GM11168 (cell line): ENCODE data around the gene CHPT1.
"Not testable (repeated sequence)": the region's sequence is repeated elsewhere in the genome, so short reads cannot be mapped to it uniquely, and the experiment has no call there.

Experiments
- in situ Hi-C: fragments of 300-500 bp; cut with MboI; formaldehyde crosslinking; loops from one replicate; pipeline ENCODE4 v1.12.0; 2022; ENCODE audit warnings: low sequenced_read_pairs; ENCODE audit not compliant: unreplicated experiment

CHPT1 gene

DNA sequence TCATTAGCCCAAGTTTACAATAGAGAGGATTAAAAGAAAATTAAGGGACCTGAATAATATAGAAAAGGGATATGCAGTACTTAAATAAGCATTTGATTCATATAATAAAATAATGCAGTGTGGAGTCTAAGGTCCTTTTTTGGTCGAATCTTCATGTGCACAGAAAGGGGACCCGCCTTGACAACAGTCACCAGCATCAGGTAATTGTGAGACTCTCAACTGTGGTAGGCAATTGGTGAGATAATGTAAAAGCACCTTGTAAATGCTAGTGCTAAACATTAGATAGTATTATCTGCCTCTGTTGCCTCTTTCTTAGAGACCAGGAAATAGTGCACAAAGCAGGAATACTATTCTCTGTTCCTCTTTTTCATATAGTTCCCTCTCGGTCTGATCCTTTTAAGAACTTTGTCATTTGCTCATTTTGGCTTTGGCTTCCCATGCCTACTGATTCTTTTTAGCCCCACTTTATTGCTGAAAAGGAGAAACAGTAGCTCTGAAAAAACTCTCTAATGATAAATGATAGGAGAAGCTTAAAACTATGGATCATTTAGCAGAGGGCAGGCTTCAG is 17.5 kb downstream of the CHPT1 start:
- in situ Hi-C loops = no loop called here

DNA sequence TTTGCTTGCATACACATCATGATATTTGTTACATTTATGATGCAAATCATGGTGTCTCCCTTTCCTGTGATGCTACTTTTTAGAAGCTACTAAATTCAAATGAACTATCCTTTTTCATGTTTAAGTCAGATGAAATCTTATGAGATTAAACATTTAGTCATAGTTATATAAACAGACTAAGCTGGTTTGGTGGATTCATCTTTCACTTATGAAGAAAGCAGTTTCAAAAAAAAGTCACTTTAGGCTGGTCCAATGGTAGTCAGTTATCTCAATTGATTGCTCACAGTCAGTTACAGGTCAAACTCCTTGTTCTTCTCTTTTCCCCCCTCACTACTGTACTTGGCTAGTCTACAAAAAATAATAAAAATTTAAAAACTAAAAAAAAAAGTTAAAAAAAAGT is 22.1 kb downstream of the CHPT1 start:
- in situ Hi-C loops = no loop called here

DNA sequence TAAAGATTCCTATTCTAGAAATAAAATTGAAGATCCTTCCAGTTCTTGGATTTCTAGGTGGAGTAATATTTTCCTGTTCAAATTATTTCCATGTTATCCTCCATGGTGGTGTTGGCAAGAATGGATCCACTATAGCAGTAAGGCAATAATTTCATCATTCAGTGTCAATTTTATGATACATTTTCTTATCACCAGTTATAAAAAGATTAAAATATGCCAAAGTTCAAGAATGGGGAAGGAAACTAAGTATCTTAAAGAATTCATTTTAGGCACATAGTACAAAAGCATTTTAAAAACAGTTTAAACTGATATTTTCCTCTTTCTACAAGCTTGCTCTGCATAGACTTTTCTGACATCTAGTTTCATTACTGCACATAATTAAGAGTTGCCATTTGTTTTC is 22.7 kb downstream of the CHPT1 start:
- in situ Hi-C loops = no loop called here

DNA sequence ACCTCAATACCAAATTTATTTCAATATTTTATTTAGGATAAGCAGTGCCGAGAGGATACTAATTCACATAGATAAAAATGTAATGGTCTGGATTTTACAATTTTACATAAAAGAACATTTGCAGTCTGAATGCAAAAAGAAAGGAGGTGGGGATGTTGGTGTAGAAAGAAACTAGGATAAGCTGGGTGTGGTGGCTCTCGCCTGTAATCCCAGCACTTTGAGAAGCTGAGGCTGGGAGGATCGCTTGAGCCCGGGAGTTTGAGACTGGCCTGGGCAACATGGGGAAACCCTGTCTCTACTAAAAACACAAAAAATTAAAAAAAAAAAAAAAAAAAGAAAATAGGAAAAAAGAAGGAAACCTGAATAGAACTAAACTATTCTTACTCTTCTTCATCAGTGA is 25.0 kb downstream of the CHPT1 start:
- in situ Hi-C loops = no loop called here

DNA sequence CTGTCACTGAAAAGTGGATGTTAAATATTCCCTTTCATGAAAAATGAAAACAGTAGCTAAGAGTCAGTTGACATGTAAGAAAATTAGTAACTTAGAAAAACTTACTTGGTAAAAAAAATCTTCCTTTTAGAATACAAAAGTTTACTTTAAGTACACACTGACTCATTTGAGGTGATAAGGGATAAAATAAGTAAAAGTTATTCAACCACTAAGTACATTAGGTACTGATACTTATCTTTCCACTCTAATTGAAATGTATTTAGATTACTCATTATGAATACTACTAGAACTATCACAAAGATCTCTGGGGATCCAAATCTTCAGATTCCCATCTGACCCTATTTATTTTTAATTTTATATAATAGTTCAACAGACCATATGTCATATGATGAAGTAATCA is 29.7 kb downstream of the CHPT1 start:
- in situ Hi-C loops = no loop called here

DNA sequence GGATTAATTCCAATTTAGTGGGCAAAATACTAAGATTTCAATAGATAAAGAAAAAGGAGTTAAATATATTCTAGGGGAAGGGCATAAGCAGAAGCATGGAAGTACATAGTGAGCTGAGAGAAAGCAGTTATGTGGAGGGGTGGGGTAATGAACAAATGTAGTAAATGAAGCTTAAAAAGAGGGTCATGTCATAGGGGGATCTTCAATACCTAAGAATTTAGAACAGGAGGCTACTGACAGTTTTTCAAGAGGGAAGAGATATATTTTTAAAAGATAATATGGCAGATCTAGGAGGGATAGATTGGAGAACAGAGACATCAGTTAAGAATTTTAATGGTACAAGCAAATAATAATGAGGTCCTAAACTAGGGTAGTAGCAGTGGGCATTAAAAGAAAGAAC is 32.4 kb downstream of the CHPT1 start:
- in situ Hi-C loops = no loop called here

DNA sequence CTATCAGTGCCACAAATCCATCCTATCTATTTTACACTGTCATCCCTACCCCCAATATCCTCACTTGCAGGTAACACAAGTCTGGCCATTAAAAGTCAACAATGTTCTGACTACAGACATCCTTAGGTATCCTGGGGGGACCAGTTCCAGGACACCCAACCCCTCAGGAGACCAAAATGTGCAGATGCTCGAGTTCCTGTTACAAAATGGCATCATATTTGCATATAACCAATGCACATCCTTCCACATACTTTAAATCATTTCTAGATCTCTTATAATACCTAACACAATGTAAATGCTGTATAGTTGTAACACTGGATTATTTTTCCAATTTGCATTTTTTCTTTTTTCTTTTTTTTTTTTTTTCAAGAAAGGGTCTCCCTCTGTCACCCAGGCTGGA is 34.9 kb downstream of the CHPT1 start:
- in situ Hi-C loops = no loop called here

DNA sequence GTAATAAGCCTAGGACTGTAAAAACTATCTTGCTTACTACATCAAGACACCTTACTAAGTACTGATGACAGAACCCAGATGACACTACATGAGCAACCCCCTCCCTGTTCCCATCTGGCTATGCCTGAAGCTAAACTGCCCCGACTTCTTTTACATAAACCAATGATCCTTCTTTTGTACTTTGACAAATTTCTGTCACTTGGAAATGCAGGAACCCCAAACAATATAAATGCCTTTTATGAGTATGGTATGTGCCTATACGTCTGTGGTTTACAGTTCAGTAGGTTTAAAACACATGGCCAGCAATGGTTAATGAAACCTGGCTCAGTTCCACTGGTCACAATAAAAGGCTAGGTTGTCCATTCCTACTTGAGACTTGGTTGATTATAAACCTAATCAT is 35.7 kb downstream of the CHPT1 start:
- in situ Hi-C loops = no loop called here

DNA sequence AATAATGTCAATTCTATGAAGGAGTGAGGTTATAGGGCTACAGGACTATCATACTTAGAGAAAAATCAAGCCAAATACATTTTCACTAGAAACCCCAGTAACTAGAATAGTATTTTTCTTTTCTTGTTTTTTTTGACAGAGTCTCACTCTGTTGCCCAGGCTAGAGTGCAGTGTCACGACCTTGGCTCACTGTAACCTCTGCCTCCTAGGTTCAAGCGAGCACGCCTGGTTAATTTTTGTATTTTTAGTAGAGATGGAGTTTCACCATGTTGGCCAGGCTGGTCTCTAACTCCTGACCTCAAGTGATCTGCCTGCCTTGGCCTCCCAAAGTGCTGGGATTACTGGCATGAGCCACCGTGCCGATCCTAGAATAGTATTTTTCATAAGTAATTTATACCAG is 37.0 kb downstream of the CHPT1 start:
- in situ Hi-C loops = not testable (repeated sequence)

DNA sequence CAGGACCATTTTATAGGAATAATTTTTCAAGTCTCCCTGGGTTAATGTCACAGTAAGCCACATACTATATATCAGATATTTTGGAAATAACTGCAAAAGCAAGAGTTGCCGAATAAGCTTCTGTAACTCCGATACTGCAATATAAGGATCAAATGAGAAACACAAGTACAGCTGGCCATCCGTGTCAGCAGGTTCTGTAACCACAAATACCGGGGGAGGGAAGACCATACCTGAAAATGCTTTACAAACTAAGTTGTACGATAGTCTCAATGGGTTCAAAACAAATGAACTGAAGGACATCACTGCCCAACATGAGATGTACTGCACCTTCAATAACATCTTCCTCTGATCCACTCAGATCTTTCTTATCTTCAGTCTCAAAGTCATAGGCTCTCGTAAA is 40.0 kb downstream of the CHPT1 start:
- in situ Hi-C loops = no loop called here

DNA sequence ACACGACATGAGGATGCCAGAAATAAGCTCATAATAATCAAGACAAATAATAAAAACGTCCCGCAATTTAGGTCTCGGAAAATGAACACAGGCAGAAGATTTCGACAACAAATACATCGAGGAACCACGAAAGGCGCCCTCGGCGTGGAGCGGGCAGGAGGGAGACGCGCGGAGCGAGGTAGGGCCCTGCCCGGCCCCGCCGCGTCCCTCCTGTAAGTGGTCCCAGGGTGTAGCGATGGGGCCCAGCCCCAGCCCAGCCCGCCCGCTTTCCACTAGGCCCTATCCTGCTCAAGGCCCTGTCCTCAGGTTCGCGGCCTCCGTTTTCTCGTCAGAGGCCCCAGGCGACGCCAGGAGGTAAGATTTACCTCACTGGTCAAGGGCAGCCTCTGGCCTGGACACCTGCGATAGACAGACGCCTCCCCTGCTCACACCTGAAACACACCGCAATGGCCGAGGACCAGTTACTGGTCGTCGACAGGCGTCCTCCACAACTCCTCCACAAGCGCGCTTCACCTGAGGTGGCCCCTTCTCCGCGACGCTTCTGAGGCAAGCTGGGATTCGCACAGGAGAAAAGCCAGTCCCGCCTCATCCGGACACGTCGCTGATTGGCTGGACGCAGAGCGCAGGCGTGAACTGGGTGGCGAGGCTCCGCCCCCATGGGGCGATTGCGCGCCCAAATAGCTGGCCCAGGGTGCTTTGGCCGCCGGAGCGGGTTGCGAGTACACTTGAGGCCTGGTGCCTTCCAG is 41.7 kb downstream of the CHPT1 start, which contains the start of gene SYCP3:
Gene SYCP3, minus strand, starts transcription at position 543 of the 746 bp plus-strand sequence. CDS start 1,527 bp downstream, outside the sequence.
- in situ Hi-C loops = no loop called here

DNA sequence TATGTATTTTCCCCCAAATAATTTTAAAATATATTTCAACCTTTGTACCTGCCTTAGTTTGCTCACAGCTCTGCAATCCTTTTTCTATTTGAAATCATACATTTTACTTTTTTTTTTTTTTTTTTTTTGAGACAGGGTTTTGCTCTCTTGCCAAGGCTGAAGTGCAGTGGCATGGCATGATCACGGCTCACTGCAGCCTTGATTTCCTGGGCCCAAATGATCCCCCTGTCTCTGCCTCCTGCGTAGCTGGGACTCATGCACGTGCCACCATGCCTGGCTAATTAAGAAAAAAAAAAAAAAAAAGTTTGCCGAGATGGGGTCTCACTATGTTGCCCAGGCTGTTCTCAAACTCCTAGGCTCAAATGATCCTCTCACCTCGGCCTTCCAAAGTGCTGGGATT is 43.1 kb downstream of the CHPT1 start:
- in situ Hi-C loops = no loop called here

DNA sequence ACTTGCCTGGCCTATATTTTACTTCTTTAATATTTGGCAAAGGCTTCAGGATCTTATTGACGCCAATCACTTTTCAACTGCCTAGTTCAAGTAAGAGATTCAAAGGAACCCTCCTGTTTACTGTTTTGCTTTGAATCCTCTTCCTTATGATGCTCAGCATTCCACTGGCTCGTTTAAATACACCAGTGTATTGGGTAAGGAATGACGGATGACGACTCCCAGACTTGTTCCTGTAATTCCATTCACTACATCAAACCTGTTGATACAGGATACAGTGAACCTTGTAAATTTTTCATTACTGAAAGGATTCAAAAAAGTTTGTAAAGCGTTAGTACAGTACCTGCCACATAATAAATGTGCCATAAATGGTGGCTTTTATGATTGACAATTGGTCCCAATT is 43.5 kb downstream of the CHPT1 start:
- in situ Hi-C loops = no loop called here

DNA sequence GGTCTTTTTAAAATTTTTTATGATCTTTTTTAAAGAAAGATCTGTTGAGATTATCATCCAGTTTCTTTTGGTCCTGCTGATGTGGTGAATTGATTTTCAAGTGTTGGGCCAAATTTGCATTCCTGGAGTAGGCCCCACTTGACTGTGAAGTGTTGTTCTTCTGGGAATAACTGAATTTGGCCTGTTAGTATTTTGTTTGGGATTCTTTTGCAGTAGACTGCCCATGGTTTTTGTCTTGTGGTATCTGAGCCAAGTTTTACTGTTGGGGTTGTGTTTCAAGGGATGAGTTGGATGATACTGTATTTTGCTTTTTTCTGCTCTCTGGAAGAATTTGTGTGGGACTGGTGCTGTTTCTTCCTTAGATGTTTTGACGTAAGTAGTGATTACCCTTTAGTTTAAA is 45.8 kb downstream of the CHPT1 start:
- in situ Hi-C loops = no loop called here

DNA sequence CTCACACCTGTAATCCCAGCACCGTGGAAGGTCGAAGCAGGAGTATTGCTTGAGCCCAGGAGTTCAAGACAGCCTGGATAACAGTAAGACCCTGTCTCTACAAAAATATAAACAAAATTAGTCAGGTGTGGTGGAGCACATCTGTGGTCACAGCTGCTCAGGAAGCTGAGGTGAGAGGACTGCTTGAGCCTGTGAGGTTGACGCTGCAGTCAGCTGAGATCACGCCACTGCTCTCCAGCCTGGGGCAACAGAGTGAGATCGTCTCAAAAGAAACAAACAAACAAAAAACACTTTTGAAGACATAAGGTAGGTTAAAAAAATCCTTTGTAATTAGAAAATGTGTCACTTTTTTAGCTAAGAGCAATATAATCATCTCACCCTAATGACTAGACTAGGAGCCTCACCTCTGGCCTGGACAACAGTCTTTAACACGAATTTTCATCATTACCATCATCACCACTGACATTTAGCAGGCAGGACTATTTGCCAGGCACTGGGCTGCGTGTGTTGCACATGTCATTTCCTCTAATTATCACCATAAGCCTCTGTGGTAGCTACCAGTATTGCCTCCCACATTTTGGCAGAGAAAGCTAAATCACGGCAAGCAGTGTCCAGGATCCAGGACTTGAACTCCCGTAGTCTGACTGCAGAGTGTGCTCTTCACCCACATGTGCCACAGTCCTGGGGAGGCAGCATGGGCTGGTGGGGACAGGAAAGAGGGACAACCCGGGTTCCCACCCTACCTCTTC is 46.5 kb downstream of the CHPT1 start:
- in situ Hi-C loops = no loop called here

DNA sequence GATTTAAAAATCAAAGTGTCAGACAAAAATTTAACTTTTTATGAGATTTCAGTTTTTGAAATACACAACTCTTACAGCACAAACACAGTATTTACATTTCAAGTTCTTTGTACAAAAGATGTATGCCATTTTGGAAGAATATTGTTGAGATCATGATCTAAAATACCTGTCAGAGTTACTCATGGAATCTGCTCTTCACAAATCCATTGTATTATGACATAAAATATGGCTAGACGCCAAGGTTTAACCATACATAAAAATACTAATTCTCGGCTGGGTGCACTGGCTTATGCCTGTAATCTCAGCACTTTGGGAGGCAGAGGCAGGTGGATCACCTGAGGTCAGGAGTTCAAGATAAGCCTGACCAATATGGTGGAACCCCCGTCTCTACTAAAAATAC is 48.0 kb downstream of the CHPT1 start:
- in situ Hi-C loops = no loop called here

DNA sequence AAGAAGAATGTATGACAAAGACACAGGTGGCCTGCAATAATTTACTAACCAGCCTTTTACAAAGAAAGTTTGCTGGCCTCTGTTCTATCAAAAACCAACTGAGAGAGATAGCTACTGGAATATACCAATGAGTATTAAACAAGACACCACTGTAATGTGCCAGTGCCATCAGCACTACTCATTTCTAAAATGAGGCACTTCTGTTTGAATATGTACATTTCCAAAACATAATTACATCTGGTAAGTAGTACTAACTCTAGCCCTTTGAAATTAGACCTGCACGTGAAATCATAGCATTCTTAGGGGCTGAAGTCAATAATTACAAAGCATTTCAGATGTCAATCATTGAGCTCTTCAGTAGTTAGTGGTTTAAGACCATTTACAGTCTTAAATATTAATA is 48.8 kb downstream of the CHPT1 start:
- in situ Hi-C loops = no loop called here

DNA sequence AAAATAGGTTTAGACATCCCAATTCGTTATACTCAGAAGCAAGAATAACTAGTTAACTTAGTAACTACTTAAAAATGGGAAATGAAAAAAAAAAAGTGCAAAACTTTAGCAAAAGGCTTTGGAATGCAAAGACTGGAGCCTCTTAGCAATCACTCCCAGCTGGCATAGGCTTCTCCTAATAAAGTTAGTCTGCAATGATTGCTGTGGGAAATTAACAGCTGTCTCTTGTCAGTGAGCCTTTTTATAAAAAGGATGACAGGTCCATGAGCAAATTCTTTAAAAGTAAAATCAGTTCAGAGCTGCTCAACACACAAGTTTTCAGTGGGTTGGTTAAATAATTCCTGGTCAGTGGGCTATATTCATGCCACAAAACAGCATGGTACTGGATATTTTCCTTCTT is 49.2 kb downstream of the CHPT1 start:
- in situ Hi-C loops = no loop called here

DNA sequence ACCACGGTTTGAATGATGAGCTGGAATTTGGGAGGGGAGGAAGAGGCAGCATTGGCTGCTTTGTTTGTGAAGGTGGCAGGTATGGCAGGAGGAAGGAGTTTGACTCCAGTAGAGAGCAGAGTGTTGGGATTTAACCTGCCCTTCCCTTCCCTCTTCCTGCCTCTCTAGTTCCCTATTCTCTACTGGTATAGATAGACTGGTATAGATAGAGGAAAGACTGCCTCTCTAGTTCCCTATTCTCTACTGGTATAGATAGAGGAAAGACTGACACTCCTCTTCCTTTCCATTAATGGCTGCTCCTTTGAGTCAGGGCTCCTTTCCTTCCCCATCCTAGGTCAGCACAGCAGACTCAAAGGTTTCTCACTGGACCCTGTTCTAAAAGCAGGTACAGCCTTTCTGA is 50.3 kb downstream of the CHPT1 start:
- in situ Hi-C loops = no loop called here

DNA sequence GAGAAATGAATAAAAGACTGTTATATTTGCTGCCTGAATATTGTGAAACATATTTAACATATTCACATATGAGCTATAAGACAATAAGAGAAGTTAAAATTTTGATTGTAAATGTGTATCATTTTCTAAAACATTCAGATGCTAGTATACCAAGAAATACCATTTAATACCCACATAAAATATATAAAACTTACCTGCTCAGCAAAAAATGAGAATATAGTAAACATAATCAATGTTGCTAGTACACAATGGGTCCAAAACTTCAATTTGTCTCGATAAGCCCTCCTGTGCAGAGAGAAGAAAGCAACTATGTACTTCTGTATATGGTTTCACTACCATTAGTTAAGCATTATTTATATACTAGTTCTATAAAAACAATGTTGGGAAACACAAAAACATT is 51.5 kb downstream of the CHPT1 start:
- in situ Hi-C loops = no loop called here

DNA sequence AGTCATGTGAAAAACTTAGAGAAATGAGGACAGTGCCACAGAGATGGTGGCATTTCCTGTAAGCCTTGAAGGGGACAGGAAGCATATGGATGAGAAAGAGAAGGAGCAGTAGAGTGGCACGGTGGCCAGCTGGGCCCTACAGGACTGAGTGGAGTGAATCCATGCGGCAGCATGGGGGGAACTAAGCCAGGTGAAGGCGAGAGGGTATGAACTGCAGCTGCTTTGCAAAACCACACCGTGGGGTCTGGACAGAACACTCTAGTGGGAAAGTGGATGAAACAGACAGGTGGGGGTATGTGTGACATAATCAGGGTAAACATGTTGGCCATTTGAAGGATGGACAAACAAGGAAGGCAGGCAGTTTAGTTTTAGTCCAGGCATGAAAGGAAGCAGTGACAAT is 52.2 kb downstream of the CHPT1 start:
- in situ Hi-C loops = no loop called here

DNA sequence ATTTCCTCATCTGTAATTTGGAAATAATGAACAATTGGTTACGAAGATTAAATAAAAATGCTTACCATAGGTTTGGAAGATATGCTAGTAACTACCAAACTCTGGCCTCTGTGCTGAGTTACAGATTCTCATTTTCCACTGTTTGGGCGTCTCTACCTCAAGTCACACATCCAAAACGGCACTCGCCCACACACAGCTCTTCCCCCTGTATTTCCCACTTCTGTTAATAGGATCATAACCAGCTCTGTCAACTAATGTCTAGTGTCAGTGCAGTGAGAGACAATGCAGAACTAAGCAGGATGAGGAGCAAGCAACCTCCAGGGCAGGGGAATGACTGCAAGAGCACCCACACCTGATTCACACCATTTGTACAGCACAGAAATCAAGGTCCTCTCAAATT is 52.7 kb downstream of the CHPT1 start:
- in situ Hi-C loops = no loop called here
